ENCODE measurements around the gene GNAZ.

DNA sequence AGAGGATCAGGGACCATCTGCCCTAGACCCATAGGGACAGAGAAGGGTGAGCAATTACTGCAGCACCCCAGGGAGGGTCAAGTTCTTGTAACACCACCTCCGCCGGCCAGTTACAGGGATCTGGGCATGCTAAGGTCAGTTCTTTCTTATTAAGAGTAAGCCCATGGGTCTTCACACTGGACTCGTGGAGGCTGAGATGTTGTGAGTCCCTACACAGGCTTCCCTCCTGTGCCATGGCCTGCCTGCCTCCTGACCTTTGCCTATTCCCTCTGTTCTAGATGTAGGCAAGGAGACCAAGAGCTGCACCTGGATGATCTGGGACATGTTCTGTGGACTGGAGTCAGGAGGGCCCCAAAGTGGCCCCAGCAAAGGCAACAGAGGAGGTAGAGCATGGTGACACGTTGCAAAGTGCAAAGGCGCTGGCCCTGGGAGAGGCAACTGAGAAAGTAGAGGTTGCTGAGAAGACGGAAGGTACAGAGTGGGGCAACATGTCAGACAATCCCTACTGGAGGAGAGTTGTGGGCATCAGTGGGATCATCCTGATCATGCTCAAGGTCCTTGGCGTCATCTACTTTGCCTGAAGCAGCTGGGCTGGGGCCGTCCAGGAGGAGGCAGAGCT is 16.3 kb upstream of the GNAZ start:
- TF ChIP-seq, protein P1, sequence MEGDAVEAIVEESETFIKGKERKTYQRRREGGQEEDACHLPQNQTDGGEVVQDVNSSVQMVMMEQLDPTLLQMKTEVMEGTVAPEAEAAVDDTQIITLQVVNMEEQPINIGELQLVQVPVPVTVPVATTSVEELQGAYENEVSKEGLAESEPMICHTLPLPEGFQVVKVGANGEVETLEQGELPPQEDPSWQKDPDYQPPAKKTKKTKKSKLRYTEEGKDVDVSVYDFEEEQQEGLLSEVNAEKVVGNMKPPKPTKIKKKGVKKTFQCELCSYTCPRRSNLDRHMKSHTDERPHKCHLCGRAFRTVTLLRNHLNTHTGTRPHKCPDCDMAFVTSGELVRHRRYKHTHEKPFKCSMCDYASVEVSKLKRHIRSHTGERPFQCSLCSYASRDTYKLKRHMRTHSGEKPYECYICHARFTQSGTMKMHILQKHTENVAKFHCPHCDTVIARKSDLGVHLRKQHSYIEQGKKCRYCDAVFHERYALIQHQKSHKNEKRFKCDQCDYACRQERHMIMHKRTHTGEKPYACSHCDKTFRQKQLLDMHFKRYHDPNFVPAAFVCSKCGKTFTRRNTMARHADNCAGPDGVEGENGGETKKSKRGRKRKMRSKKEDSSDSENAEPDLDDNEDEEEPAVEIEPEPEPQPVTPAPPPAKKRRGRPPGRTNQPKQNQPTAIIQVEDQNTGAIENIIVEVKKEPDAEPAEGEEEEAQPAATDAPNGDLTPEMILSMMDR (IDR thresholded peaks at IDR 0.05): no peak
- TF ChIP-seq POLR2A (IDR thresholded peaks at IDR 0.05): no peak

Data from thyroid gland (tissue), 4 donors.